Gastrocnemius medialis (tissue), 4 donors: ENCODE measurements around the gene LINGO4. TPM values are rescaled to one million over a fixed set of nuclear protein-coding genes. Genes with fewer than 3 reads are reported as not detected.

Experiments used
- ATAC-seq, 2 donors: fragments of 150-250 bp; one replicate each; pipeline ENCODE4 v1.9.1; 2016
- DNase-seq, 2 donors: peaks; one replicate each; pipeline ENCODE4 v3.0.0-alpha.2; 2019
- H3K27ac ChIP-seq, 4 donors: fragments of 200-600 bp; sonication (generic); 1 replicate in 1 of 4; 2 replicates in 3 of 4; pipeline ENCODE4 v1.5.1; 2016 to 2018; ENCODE audit warnings: mild to moderate bottlenecking in 2 of 4, moderate library complexity in 1 of 4
- H3K27me3 ChIP-seq, 3 donors: fragments of 200-600 bp; sonication (generic) in 2 of 3; 1 replicate in 1 of 3; 2 replicates in 2 of 3; pipeline versions ENCODE4 v1.5.1 to v1.6.0; 2016 to 2019; ENCODE audit warnings: mild to moderate bottlenecking in 1 of 3, moderate library complexity in 1 of 3
- H3K36me3 ChIP-seq, 2 donors: fragments of 200-600 bp; sonication (generic) in 1 of 2; one replicate each; pipeline ENCODE4 v1.5.1; 2017 to 2018
- H3K4me1 ChIP-seq, 2 donors: fragments of 200-600 bp; sonication (generic) in 1 of 2; one replicate each; pipeline ENCODE4 v1.5.1; 2016 to 2017; ENCODE audit warnings: mild to moderate bottlenecking in 2 of 2
- H3K4me3 ChIP-seq, 4 donors: fragments of 200-600 bp; sonication (generic) in 3 of 4; 1 replicate in 1 of 4; 2 replicates in 3 of 4; pipeline ENCODE4 v1.5.1; 2016 to 2019; ENCODE audit warnings: mild to moderate bottlenecking in 2 of 4
- H3K9me3 ChIP-seq, 3 donors: fragments of 200-600 bp; sonication (generic) in 2 of 3; 1 replicate in 1 of 3; 2 replicates in 2 of 3; pipeline ENCODE4 v1.5.1; 2016 to 2019
- CTCF ChIP-seq, 5 experiments: fragments of 450-650 bp in 3 of 5; fragments of 200-600 bp in 2 of 5; sonication (generic) in 2 of 5; IDR thresholded peaks in 4 of 5; conservative IDR thresholded peaks in 1 of 5; 1 replicate in 4 of 5; 2 replicates in 1 of 5; pipeline ENCODE4 v1.5.1; 2016 to 2019; ENCODE audit warnings: antibody characterized with exemption in 5 of 5, mild to moderate bottlenecking in 3 of 5, moderate library complexity in 3 of 5
- POLR2A ChIP-seq, 2 donors: fragments of 450-650 bp; IDR thresholded peaks; one replicate each; pipeline ENCODE4 v1.6.1; 2017; ENCODE audit warnings: antibody characterized with exemption in 2 of 2, mild to moderate bottlenecking in 2 of 2, moderate library complexity in 2 of 2
- in situ Hi-C, 4 donors: fragments of 200-750 bp; cut with MboI; loops; one replicate each; pipeline versions ENCODE4 v1.15.0 to v1.8.0; 2017; ENCODE audit warnings: low sequenced_read_pairs in 4 of 4
- intact Hi-C: fragments of 100-400 bp; cut with DNase I; formaldehyde crosslinking; loops from one replicate; pipeline ENCODE4 v1.15.1; 2023; ENCODE audit warnings: low total_unique reads
- total RNA-seq, 4 donors: library from RNA; depleted of rRNA; stranded (reverse); fragments of >200 nt; gene quantifications; one replicate each; pipeline versions ENCODE4 v1.1.0 to v1.2.3, GENCODE V29; 2016

LINGO4 gene
- total RNA-seq, 4 donors from 2014 or later, result 4.2 to 24.5 (median 14.3) TPM

- no peak overlapping the region for H3K27ac ChIP-seq
- TF ChIP-seq CTCF (IDR thresholded peaks at IDR 0.05 in 4 of 5, conservative IDR thresholded peaks at IDR 0.05 in 1 of 5) (no peak), POLR2A (IDR thresholded peaks at IDR 0.05) (no peak)
- ATAC-seq (no peak), DNase-seq (no peak)
- H3K4me1 ChIP-seq, result no peaks in the 10 kb centered on the region
- H3K36me3 ChIP-seq, result no peaks in the 10 kb centered on the region
- peaks cover 0 to 4% (median 4%) of the 10 kb centered on the region in 3 donors for H3K27me3 ChIP-seq
- in situ Hi-C loops, result loop anchor here in 3 of 4 donors (10.0 to 25.0 kb wide), 3 partner anchors 82 to 259 kb away; partner anchors contain the start of genes MRPL9 (in 1 of the 3) and SNX27 (in 1 of the 3)
- intact Hi-C loops, result no loop called here
- H3K4me3 ChIP-seq, result no peak overlapping the region
- no peaks in the 10 kb centered on the region for H3K9me3 ChIP-seq
Measured at GRCh38 chr1:151846686-151847237, 41.5 kb upstream of the LINGO4 start.

GRCh38 chr1:151846062-151846568 is 40.9 kb upstream of the LINGO4 start:
- no peaks in the 10 kb centered on the region for H3K36me3 ChIP-seq
- peaks cover 0 to 5% (median 0%) of the 10 kb centered on the region in 3 donors for H3K27me3 ChIP-seq
- in situ Hi-C loops (loop anchor here in 3 of 4 donors (10.0 to 25.0 kb wide), 3 partner anchors 81 to 259 kb away; partner anchors contain the start of genes MRPL9 (in 1 of the 3) and SNX27 (in 1 of the 3)), intact Hi-C loops (no loop called here)
- no peaks in the 10 kb centered on the region for H3K9me3 ChIP-seq
- no peak for ATAC-seq
- TF ChIP-seq CTCF (IDR thresholded peaks at IDR 0.05 in 4 of 5, conservative IDR thresholded peaks at IDR 0.05 in 1 of 5) (no peak), POLR2A (IDR thresholded peaks at IDR 0.05) (no peak)
- DNase-seq, result no peak
- no peaks in the 10 kb centered on the region for H3K4me1 ChIP-seq
- H3K27ac ChIP-seq, result no peak overlapping the region
- H3K4me3 ChIP-seq, result no peak overlapping the region

- no peak overlapping the region for H3K4me3 ChIP-seq
- no peaks in the 10 kb centered on the region for H3K36me3 ChIP-seq
- no peak for DNase-seq
- no peaks in the 10 kb centered on the region for H3K9me3 ChIP-seq
- in situ Hi-C loops, result loop anchor here in 3 of 4 donors (10.0 to 25.0 kb wide), 3 partner anchors 79 to 256 kb away; partner anchors contain the start of genes MRPL9 (in 1 of the 3) and SNX27 (in 1 of the 3)
- TF ChIP-seq CTCF (IDR thresholded peaks at IDR 0.05 in 4 of 5, conservative IDR thresholded peaks at IDR 0.05 in 1 of 5), result no peak
- no peak for TF ChIP-seq POLR2A (IDR thresholded peaks at IDR 0.05)
- intact Hi-C loops, result no loop called here
- peaks cover 0 to 5% of the 10 kb centered on the region in 2 donors for H3K4me1 ChIP-seq
- ATAC-seq, result no peak
- H3K27ac ChIP-seq, result no peak overlapping the region
- peaks cover 15 to 22% (median 17%) of the 10 kb centered on the region in 3 donors for H3K27me3 ChIP-seq
Measured at GRCh38 chr1:151843398-151843797, 38.2 kb upstream of the LINGO4 start.

- Histone ChIP-seq H3K36me3 (no peaks in the 10 kb centered on the region), H3K27ac (no peak overlapping the region), H3K4me1 (peaks cover 6 to 7% of the 10 kb centered on the region in 2 donors), H3K4me3 (no peak overlapping the region), H3K27me3 (peaks cover 21 to 30% (median 26%) of the 10 kb centered on the region in 3 donors), H3K9me3 (no peaks in the 10 kb centered on the region)
- intact Hi-C loops (no loop called here), in situ Hi-C loops (loop anchor here in 3 of 4 donors (10.0 to 25.0 kb wide), 3 partner anchors 76 to 254 kb away; partner anchors contain the start of genes MRPL9 (in 1 of the 3) and SNX27 (in 1 of the 3))
- TF ChIP-seq CTCF (IDR thresholded peaks at IDR 0.05 in 4 of 5, conservative IDR thresholded peaks at IDR 0.05 in 1 of 5) (no peak), POLR2A (IDR thresholded peaks at IDR 0.05) (no peak)
- ATAC-seq (no peak), DNase-seq (no peak)
Measured at GRCh38 chr1:151841141-151841540, 35.9 kb upstream of the LINGO4 start.
